DOHH2 (cell line): ENCODE measurements around the gene HTR1D.
"Not testable (repeated sequence)": the region's sequence is repeated elsewhere in the genome, so short reads cannot be mapped to it uniquely, and the experiment has no call there.

Experiments used
- H3F3A ChIP-seq: fragments of 200-600 bp; sonication (generic), shearing (Covaris generic); 2 replicates; pipeline ENCODE4 v1.6.0; 2016; ENCODE audit warnings: antibody characterized with exemption, mild to moderate bottlenecking; ENCODE audit not compliant: control insufficient read depth, insufficient read depth
- H3K27ac ChIP-seq: fragments of 200-600 bp; sonication (generic); 2 replicates; pipeline ENCODE4 v1.5.1; 2014; ENCODE audit warnings: low read depth, mild to moderate bottlenecking, low read length, moderate library complexity
- H3K27me3 ChIP-seq: fragments of 200-600 bp; sonication (generic); 2 replicates; pipeline ENCODE4 v1.6.1; 2014; ENCODE audit warnings: mild to moderate bottlenecking, low read length, mixed read lengths; ENCODE audit not compliant: control insufficient read depth
- H3K36me3 ChIP-seq: fragments of 200-600 bp; sonication (generic); 2 replicates; pipeline ENCODE4 v1.6.1; 2014; ENCODE audit warnings: mild to moderate bottlenecking, low read length, moderate library complexity, mixed read lengths; ENCODE audit not compliant: control insufficient read depth
- H3K4me1 ChIP-seq: fragments of 200-600 bp; sonication (generic); 2 replicates; pipeline ENCODE4 v1.6.1; 2014; ENCODE audit warnings: mild to moderate bottlenecking, low read length, mixed read lengths; ENCODE audit not compliant: control insufficient read depth
- H3K4me2 ChIP-seq: fragments of 200-600 bp; sonication (generic); 2 replicates; pipeline ENCODE4 v1.6.0; 2014; ENCODE audit warnings: mild to moderate bottlenecking, low read length, moderate library complexity
- H3K4me3 ChIP-seq: fragments of 200-600 bp; sonication (generic); 2 replicates; pipeline ENCODE4 v1.5.1; 2014; ENCODE audit warnings: mild to moderate bottlenecking, low read length, mixed read lengths
- H3K79me2 ChIP-seq: fragments of 200-600 bp; sonication (generic); 2 replicates; pipeline ENCODE4 v1.6.1; 2014; ENCODE audit warnings: mild to moderate bottlenecking, low read length, mixed read lengths; ENCODE audit not compliant: control insufficient read depth
- H3K9me2 ChIP-seq: fragments of 200-600 bp; sonication (generic); replicated peaks from 2 replicates; pipeline ENCODE4 v1.6.1; 2014; ENCODE audit warnings: mild to moderate bottlenecking, low read length, mixed read lengths; ENCODE audit not compliant: control insufficient read depth
- H3K9me3 ChIP-seq: fragments of 200-600 bp; sonication (generic); 2 replicates; pipeline ENCODE4 v1.6.1; 2014; ENCODE audit warnings: antibody characterized with exemption, low read length, mixed read lengths; ENCODE audit not compliant: control insufficient read depth, insufficient read depth
- H4K20me1 ChIP-seq: fragments of 200-600 bp; sonication (generic); 2 replicates; pipeline ENCODE4 v1.6.0; 2014; ENCODE audit warnings: low read depth, mild to moderate bottlenecking, antibody characterized with exemption, low read length, moderate library complexity; ENCODE audit not compliant: control insufficient read depth, insufficient read depth
- EZH2phosphoT487 ChIP-seq: fragments of 200-600 bp; sonication (generic); IDR thresholded peaks from 2 replicates; pipeline ENCODE4 v1.6.1; 2017; ENCODE audit warnings: borderline replicate concordance, mild to moderate bottlenecking, antibody characterized with exemption, low read length, moderate library complexity, mixed read lengths
- TF ChIP-seq, protein P1 (sequence below): fragments of 200-600 bp; sonication (generic); IDR thresholded peaks from one replicate; pipeline ENCODE4 v1.5.1; 2014; ENCODE audit warnings: antibody characterized with exemption, mild to moderate bottlenecking, low read depth, low read length; ENCODE audit not compliant: poor library complexity, severe bottlenecking

The HTR1D gene

DNA sequence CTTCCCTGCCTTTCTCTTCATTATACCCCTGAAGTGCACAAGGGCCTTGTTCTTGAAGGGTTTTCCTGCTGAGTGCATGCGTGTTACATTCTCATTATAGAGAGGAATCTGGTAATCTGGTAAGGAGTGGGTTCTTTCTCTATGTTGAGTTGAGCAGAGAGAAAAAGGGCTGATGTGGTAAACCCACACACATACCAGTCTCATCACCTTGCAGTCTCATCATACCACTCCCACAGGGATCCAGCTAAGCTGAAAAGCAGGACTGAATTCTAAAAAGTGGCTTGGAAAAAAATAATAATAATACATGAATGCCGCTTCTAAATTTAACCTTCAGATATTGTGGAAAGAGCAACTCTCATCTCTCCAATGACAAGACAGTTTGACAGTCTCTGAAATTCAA lies 10.5 kb upstream of the HTR1D start:
- Histone ChIP-seq H3F3A (no peaks in the 10 kb centered on the region), H3K79me2 (no peaks in the 10 kb centered on the region), H4K20me1 (no peaks in the 10 kb centered on the region), H3K27me3 (peaks cover 6% of the 10 kb centered on the region; the same call in 1 of the 2 replicates), H3K36me3 (no peaks in the 10 kb centered on the region), H3K4me2 (no peak overlapping the region), H3K27ac (no peak overlapping the region), H3K4me1 (no peaks in the 10 kb centered on the region), H3K9me3 (no peaks in the 10 kb centered on the region), H3K9me2 (no peaks in the 10 kb centered on the region), H3K4me3 (no peak overlapping the region)
- TF ChIP-seq, protein P1, sequence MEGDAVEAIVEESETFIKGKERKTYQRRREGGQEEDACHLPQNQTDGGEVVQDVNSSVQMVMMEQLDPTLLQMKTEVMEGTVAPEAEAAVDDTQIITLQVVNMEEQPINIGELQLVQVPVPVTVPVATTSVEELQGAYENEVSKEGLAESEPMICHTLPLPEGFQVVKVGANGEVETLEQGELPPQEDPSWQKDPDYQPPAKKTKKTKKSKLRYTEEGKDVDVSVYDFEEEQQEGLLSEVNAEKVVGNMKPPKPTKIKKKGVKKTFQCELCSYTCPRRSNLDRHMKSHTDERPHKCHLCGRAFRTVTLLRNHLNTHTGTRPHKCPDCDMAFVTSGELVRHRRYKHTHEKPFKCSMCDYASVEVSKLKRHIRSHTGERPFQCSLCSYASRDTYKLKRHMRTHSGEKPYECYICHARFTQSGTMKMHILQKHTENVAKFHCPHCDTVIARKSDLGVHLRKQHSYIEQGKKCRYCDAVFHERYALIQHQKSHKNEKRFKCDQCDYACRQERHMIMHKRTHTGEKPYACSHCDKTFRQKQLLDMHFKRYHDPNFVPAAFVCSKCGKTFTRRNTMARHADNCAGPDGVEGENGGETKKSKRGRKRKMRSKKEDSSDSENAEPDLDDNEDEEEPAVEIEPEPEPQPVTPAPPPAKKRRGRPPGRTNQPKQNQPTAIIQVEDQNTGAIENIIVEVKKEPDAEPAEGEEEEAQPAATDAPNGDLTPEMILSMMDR, result no peak
- no peak for TF ChIP-seq EZH2phosphoT487

DNA sequence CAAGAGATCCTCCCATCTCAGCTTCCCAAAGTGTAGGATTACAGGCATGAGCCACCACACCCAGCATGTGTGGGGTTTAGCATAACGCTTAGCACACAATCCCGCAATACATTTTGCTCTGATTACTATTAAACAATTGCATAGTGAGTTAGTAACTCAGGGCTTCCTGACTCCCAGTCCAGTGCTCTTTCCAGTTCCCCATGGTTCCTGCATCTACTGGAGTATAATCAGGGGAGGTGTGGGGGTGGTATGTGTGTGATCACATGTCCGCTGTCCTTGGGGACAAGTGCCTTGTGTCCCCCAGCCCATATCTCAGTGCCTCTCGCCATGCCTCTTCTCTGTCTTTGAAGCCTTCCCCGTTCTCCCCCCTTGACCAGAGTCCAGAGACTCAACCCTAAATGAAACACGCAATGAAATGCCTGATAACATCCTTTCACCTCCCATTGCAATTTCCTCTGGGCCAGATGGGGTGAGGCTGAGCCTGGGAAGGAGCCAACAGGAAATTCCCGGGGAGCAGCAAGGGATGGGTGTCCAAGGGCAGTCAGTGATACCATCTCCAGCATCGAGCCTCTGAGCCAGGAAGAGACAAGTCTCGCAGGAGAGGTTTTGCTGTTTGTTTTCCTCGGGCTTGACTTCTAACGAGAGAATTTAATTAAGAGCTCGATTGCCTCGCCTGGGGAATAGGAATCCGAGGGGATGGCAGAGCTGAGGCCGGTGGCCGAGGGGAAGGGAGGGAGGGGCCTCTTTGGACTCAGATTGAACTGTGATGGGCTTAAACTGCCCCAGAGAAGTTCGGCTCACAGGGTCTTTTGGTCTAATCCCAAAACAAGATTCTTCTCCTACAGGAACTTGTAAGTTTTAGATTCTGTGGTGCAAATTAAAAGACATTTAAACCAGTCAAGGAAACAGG lies 7.7 kb upstream of the HTR1D start:
- Histone ChIP-seq H3K4me2 (no peak overlapping the region), H3F3A (no peaks in the 10 kb centered on the region), H3K27me3 (peaks cover 23% of the 10 kb centered on the region), H3K27ac (no peak overlapping the region), H3K36me3 (no peaks in the 10 kb centered on the region), H4K20me1 (no peaks in the 10 kb centered on the region), H3K9me3 (no peaks in the 10 kb centered on the region), H3K9me2 (no peaks in the 10 kb centered on the region), H3K4me1 (no peaks in the 10 kb centered on the region), H3K4me3 (no peak overlapping the region), H3K79me2 (no peaks in the 10 kb centered on the region)
- no peak for TF ChIP-seq EZH2phosphoT487
- TF ChIP-seq, protein P1, result no peak

DNA sequence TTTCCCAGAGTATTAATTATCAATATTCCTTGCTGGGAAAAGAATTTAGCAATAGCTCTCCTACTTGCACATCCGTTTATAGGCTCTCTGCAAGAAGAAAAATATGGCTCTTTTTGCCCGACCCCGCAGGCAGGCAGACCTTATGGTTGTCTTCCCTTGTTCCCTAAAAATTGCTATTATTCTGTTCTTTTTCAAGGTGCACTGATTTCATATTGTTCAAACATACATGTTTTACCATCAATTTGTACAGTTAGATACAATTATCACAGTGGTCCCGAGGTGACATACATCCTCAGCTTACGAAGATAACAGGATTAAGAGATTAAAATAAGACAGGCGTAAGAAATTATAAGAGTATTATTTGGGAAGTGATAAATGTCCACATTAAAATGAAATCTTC lies 6.7 kb upstream of the HTR1D start:
- not testable (repeated sequence) for H3K79me2 ChIP-seq, H3K27ac ChIP-seq, H3K4me1 ChIP-seq

DNA sequence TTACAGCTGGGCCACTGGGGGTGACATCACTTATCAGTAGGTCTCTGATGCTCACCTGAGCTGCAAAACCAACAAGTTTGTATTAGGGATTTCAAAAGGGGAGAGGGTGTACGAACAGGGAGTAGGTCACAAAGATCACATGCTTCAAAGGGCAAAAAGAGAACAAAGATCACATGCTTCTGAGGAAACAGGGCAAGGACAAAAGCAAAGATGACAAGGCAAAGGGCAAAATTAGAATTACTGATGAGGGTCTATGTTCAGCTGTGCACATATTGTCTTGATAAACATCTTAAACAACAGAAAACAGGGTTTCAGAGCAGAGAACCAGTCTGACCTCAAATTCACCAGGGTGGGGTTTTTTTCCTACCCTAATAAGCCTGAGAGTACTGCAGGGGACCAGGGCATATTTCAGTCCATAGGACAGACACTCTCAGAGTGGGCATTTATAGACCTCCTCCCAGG lies 6.2 kb upstream of the HTR1D start:
- H3K4me2 ChIP-seq, H3K4me1 ChIP-seq, H3F3A ChIP-seq, H4K20me1 ChIP-seq, H3K4me3 ChIP-seq, H3K27ac ChIP-seq, H3K79me2 ChIP-seq, H3K9me2 ChIP-seq, H3K9me3 ChIP-seq, H3K36me3 ChIP-seq: not testable (repeated sequence)
- H3K27me3 ChIP-seq, result peaks cover 33% of the 10 kb centered on the region

More for the DNA sequence above, 6.7 kb upstream of the HTR1D start:
- H3K36me3 ChIP-seq, H3K9me2 ChIP-seq, H3K4me3 ChIP-seq, H3F3A ChIP-seq, H3K9me3 ChIP-seq, H3K4me2 ChIP-seq, H4K20me1 ChIP-seq: not testable (repeated sequence)
- H3K27me3 ChIP-seq, result peaks cover 29% of the 10 kb centered on the region
